GM21528 (cell line): ENCODE results near the gene KCTD18.

Source experiments
- ATAC-seq: cut with Tn5 transposase; IDR thresholded peaks from one replicate; pipeline ENCODE4 v1.9.1; 2021; ENCODE audit warnings: mild to moderate bottlenecking, moderate library complexity; ENCODE audit not compliant: unreplicated experiment, low FRiP score

Gene KCTD18

GRCh38 chr2:200459101-200459500, 50.8 kb downstream of the KCTD18 start:
- ATAC-seq = no peak

- no peak for ATAC-seq
Observed at GRCh38 chr2:200456567-200456966, 53.3 kb downstream of the KCTD18 start.

GRCh38 chr2:200455958-200456421, 53.9 kb downstream of the KCTD18 start:
- peak; percentile 40 for ATAC-seq

- ATAC-seq = peak; percentile 82
Observed at GRCh38 chr2:200454927-200455801, 54.7 kb downstream of the KCTD18 start.

GRCh38 chr2:200453853-200454534, 55.9 kb downstream of the KCTD18 start:
- no peak for ATAC-seq

- no peak for ATAC-seq
Observed at GRCh38 chr2:200453142-200453852, 56.6 kb downstream of the KCTD18 start.

GRCh38 chr2:200452377-200452776, 57.5 kb downstream of the KCTD18 start:
- ATAC-seq = no peak

- no peak for ATAC-seq
Observed at GRCh38 chr2:200451511-200451910, 58.4 kb downstream of the KCTD18 start.

- ATAC-seq = no peak
Observed at GRCh38 chr2:200450288-200450687, 59.6 kb downstream of the KCTD18 start.

GRCh38 chr2:200449149-200449548, 60.7 kb downstream of the KCTD18 start:
- no peak for ATAC-seq

GRCh38 chr2:200448455-200448854, 61.4 kb downstream of the KCTD18 start:
- no peak for ATAC-seq

GRCh38 chr2:200447139-200447855, 62.6 kb downstream of the KCTD18 start:
- ATAC-seq = no peak

GRCh38 chr2:200446612-200447011, 63.3 kb downstream of the KCTD18 start:
- ATAC-seq = no peak

- no peak for ATAC-seq
Observed at GRCh38 chr2:200445284-200445683, 64.6 kb downstream of the KCTD18 start.

- ATAC-seq = no peak
Observed at GRCh38 chr2:200444530-200444929, 65.3 kb downstream of the KCTD18 start.

GRCh38 chr2:200443916-200444315, 66.0 kb downstream of the KCTD18 start:
- no peak for ATAC-seq

- ATAC-seq = no peak
Observed at GRCh38 chr2:200443376-200443775, 66.5 kb downstream of the KCTD18 start.

GRCh38 chr2:200442471-200442870, 67.4 kb downstream of the KCTD18 start:
- ATAC-seq = no peak

GRCh38 chr2:200439981-200440380, 69.9 kb downstream of the KCTD18 start:
- ATAC-seq = no peak
